Measurements from ENCODE around the gene MORC1. TPM values are rescaled to one million over a fixed set of nuclear protein-coding genes. Genes with fewer than 3 reads are reported as not detected.
A peak's percentile ranks its signal among the peaks of the same experiment; 100 is the strongest.
"Not testable (repeated sequence)": the region's sequence is repeated elsewhere in the genome, so short reads cannot be mapped to it uniquely, and the experiment has no call there.

MORC1 gene
- total RNA-seq, 1 donor, result under 0.01 TPM

DNA sequence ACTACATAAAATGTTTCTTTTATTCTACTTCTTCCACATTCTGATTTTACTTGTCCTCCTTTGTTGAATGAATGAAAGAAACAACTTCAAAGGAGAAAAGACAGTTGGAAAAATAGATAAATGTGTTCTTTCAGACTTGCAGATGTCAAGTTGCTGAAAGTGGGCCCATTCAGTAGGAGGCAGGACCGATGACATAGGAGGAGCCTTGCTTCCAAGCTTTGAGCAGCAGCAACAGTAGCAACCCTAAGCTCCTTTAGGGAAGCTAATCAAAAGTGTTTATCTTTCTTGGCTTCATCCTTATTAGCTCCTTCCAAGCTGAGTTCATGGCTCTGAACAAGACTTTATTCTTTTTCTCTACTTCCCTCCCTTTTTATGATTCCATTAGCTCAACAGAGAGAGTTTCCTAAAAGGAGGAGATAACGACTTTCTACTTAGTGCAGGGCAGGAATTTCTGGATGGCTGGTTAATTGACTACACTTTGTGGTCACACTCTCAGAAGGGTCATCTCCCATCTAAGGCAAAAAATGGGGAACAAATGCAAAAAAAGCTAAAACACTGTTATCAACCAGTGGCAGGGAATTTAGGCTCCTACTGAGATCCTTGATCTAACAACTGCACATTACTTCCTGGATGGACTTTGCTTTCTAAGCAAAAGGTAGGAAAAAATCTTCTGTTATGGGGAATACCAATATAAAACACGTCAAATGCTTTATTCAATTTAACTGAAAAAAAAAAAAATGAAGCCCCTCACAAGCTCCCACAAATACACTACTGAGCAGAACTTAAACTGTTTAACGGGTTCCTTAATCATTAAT is 4.8 kb downstream of the MORC1 start:
- DNase-seq (ENCODE audit: low read depth in 2 of 3, low spot score in 2 of 3), result no peak

GRCh38 chr3:109109574-109109973 is 8.4 kb downstream of the MORC1 start:
- DNase-seq (ENCODE audit: low read depth in 2 of 3, low spot score in 2 of 3), result no peak

- DNase-seq (ENCODE audit: low read depth in 2 of 3, low spot score in 2 of 3), result peak in 1 of 3 donors; percentile 4
Observed at GRCh38 chr3:109098079-109098644, 19.8 kb downstream of the MORC1 start.

GRCh38 chr3:109095166-109095565 is 22.8 kb downstream of the MORC1 start:
- DNase-seq (ENCODE audit: low read depth in 2 of 3, low spot score in 2 of 3), result no peak

GRCh38 chr3:109093561-109093960 is 24.4 kb downstream of the MORC1 start:
- DNase-seq (ENCODE audit: low read depth in 2 of 3, low spot score in 2 of 3), result no peak

GRCh38 chr3:109091846-109092245 is 26.1 kb downstream of the MORC1 start:
- DNase-seq (ENCODE audit: low read depth in 2 of 3, low spot score in 2 of 3), result no peak

GRCh38 chr3:109089265-109089664 is 28.7 kb downstream of the MORC1 start:
- no peak for DNase-seq (ENCODE audit: low read depth in 2 of 3, low spot score in 2 of 3)

DNA sequence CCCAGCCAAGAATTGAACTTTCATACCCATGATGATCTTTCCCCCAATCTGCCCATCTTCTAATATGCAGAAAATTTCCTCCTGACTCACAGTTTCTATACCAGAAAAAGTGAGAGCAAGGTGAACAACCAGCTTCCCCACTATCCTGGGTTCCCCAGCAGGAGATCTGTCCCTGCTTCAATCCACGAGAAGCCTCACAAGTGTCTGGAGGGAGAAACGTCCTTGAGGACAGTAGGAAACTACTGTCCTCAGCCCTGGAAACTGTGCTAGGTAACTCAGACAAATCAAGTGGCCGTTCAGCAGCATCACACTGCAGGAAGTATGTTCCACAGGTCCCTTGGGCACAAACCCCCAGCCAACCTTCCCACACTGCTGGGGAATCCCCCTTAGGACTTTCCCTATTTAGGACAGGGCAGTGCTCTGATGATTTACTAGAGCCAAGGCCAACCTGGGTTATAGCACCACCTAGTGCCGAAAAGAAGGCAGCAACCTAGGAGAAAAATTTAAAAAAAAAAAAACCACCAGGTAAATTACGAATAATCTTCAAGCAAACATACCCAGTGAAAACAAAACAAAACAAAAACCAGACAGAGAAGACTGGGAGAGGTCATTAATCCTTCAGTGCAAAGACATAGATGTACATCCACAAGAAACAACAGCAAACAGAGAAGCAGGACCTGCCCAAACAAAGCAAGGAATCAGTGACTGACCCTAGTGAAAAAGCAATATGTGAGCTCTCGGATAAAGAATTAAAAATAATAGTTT is 36.0 kb downstream of the MORC1 start:
- DNase-seq (ENCODE audit: low read depth in 2 of 3, low spot score in 2 of 3), result peak in 2 of 3 donors; percentile 83 to 85

DNA sequence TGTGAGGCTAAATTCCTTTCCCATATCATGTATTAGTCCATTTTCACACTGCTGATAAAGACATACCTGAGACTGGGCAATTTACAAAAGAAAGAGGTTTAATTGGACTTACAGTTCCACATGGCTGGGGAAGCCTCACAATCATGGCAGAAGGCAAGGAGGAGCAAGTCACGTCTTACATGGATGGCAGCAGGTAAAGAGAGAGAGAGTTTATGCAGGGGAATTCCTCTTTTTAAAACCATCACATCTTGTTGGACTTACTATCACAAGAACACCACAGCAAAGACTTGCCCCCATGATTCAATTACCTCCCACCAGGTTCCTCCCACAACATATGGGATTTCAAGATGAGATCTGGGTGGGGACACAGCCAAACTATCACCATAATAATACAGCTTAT is 37.8 kb downstream of the MORC1 start:
- DNase-seq (ENCODE audit: low read depth in 2 of 3, low spot score in 2 of 3), result not testable (repeated sequence)

DNA sequence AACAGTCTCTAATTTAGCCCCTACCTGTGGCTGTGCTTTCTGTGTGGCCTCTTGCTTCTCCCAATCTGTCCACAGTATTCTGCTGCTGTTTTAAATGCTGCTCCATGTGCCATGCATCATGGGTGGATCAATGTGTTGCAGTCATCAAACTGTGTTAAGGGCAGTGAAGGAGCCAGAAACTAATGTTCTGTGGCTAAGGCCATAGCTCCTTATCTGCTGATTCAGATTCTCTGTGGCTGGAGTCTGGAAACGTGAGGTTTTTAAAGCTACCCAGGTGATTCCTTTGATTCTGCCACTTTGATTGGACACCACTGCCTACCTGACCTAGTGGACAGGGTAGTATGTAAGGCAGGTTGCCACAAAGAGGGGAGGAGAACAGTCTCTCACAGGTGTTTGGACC is 44.8 kb downstream of the MORC1 start:
- DNase-seq (ENCODE audit: low read depth in 2 of 3, low spot score in 2 of 3), result peak in 1 of 3 donors; percentile 6

- DNase-seq (ENCODE audit: low read depth in 2 of 3, low spot score in 2 of 3), result peak in 1 of 3 donors; percentile 37
Observed at GRCh38 chr3:109072194-109072593, 45.7 kb downstream of the MORC1 start.

- DNase-seq (ENCODE audit: low read depth in 2 of 3, low spot score in 2 of 3), result peak in 1 of 3 donors; percentile 56
Observed at GRCh38 chr3:109071350-109072142, 46.4 kb downstream of the MORC1 start.

- no peak for DNase-seq (ENCODE audit: low read depth in 2 of 3, low spot score in 2 of 3)
Observed at GRCh38 chr3:109070211-109070610, 47.7 kb downstream of the MORC1 start.

DNA sequence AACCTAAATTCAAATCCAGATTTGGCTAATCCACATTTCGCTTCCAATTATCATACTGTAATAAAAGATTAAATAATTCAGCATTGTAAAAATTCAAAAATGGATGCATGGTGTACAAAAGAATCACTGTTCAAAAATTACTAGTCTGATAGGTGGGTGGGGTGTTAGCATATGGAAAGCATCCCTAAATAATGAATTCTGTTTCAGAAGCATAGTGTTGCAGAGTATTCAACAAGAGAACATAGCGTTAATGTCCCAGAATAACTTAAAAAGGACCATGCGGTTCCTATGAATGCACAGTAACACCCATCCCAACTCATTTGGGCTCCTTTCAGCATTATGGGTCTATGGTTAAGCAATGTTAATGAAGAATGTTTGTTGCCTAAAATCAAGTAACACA is 51.1 kb downstream of the MORC1 start:
- no peak for DNase-seq (ENCODE audit: low read depth in 2 of 3, low spot score in 2 of 3)

DNA sequence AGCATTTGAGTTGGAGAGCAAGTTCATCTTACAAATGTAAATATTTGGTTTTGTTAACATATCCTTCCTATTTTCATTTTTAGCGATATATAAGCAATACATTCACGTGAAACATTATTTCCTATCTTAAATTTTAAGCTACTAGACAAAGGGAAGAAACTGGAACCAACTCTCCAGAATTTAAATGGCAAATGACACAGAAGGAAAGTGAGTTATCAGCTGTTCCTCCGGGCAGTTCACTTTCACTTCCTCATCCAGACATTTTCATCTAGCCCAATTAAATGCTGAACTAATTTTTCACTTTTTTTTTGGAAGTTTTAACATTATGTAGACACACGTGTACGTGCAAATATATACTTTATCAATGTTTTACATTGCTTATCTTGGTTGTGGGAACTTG is 58.7 kb downstream of the MORC1 start:
- DNase-seq (ENCODE audit: low read depth in 2 of 3, low spot score in 2 of 3), result peak in 1 of 3 donors; percentile 21

DNA sequence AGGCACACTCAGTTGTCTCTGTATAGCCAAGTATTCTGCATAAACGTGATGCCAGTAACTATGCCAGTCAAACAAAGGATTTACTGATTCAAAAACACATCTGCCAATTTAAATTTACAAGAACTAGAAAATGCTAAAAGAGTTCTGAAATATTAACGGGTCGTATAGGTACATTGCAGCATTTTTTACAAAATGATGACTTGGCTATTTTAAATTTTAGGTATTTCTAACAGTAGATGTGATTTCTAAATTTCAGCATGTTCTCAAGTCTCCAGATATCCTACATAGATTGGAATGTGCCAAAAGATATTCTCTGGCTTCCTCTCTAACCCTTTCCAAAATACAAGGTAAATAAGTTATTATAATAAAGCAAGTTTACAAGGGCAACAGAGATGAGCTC is 60.3 kb downstream of the MORC1 start:
- DNase-seq (ENCODE audit: low read depth in 2 of 3, low spot score in 2 of 3), result no peak

DNA sequence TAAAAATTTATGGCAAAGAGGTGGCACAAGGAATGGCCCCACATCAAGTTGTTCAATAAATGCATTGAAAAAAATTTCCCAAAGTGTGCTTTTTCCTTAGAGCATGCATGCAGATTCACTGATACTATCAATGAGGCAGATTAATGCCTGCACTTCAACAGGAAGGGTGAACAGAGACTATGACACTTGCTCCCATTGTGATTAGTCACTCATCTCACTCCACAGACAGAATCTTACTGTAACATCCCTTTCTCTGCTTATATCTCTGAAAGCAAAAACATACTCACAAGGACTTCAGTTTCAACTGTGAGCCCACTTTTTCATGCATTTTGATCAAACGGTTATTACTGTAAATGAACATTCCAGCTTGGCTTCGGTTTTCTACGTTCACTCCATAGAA is 60.9 kb downstream of the MORC1 start:
- no peak for DNase-seq (ENCODE audit: low read depth in 2 of 3, low spot score in 2 of 3)

DNA sequence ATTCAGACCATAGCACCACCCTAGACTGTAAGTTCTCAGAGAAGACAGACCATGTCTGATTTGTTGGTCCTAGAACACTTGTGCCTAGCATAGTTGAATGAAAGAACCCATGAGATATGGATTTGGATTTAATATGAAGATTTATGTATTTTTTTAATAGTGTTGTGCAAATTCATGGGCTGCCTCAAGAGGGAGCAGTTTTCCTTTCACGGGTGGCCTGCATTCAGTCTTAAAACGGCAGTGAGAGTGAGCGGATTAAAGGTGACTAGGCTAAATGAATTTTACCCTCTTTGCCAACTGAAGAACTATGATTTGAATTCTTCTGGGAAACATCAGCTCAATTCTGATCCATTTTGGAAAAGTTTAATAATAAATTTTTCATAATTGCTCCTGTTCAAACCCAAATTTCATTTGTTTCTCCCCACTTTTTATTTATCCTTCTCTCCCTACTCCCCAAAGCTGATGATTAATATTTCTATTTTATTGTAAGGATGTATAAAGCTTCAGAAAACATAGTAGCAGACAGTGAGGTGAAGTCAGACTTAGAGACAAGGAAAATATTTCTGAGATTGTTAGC is 67.3 kb downstream of the MORC1 start:
- peak in 2 of 3 donors; percentile 36 to 65 for DNase-seq (ENCODE audit: low read depth in 2 of 3, low spot score in 2 of 3)

DNA sequence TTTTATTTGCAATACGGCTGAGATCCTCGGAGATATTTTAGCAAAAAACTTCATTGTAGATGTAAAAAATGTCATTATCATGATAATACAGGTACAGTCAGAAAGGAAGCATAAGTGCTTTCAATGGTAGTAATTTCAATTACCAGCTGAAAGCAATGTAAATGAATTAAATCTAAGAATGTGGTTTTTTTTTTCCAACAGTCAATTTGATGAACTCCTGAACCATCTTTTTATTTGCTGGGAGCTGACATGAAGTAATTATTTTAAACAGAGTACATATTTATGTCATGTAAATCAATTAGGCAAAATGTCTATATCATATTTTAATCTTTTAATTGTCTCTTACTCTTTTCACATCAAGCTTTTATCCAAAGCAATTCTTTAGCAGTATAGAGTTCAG is 70.6 kb downstream of the MORC1 start:
- no peak for DNase-seq (ENCODE audit: low read depth in 2 of 3, low spot score in 2 of 3)

GRCh38 chr3:109045271-109046040 is 72.5 kb downstream of the MORC1 start:
- DNase-seq (ENCODE audit: low read depth in 2 of 3, low spot score in 2 of 3), result peak in 1 of 3 donors; percentile 4
